Measurements from ENCODE around the gene MASTL.
A peak's percentile ranks its signal among the peaks of the same experiment; 100 is the strongest.
"Not testable (repeated sequence)": the region's sequence is repeated elsewhere in the genome, so short reads cannot be mapped to it uniquely, and the experiment has no call there.

Gene MASTL

DNA sequence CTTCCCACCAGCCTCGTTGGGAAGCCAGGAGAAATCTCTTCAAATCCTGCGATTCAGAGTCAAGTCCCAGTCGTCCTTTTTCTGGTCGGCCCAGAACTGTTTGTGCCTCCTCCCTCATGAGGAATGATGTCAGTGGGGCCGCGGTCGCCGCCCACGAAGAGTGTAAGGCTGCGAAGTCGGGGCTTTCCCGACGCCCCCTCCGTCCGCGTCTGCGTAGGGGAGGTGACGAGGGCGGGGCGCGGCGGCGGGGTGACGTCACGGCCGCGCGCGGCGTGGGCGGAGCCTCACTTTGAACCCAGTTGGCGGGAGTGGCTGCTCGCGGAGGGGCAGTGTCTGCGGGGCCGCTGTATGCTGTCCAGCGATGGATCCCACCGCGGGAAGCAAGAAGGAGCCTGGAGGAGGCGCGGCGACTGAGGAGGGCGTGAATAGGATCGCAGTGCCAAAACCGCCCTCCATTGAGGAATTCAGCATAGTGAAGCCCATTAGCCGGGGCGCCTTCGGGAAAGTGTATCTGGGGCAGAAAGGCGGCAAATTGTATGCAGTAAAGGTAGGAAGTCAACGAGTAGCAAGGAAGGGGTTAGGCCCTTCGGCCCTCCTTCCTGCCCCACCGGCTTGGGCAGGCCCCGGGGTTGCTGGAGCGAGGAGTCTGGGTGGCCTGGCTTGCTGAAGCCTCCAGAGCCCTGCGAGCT is at the start of gene MASTL:
Gene MASTL (plus strand): TSS at position 287 of the 689 bp plus-strand sequence. CDS start 75 bp downstream, at position 362.
- peak; percentile 80 to 92 for DNase-seq (ENCODE audit: low spot score in 2 of 2)
- in situ Hi-C loops (cut with MboI; ENCODE audit: low sequenced_read_pairs) = no loop called here
- Histone ChIP-seq H3K9me3 (no peaks in the 10 kb centered on the region; the same call in 1 of the 2 replicates), H3K4me3 (peak within 1 kb of the TSS; percentile 93), H3K36me3 (replicated peaks) (peaks cover 24% of the 10 kb centered on the region), H3K27me3 (ENCODE audit: low read depth) (no peaks in the 10 kb centered on the region), H3K4me1 (peaks cover 12% of the 10 kb centered on the region)

DNA sequence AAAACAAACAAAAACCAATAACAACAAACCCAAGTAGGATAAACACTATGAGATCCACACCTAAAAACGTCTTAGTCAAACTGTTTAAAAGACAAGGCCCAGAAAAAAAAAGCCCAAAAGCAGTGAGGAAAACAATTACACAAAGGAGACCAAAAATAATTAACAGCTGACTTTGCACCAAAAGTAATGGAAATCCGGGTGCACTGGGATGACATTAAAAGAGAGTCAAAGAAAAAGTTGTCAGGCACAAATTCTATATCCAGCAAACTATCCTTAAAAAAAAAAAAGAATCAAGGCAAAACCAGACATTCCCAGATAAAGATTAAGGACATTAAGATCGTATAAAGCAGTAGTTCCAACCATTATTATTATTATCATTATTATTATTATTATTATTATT is 47.0 kb upstream of the MASTL start:
- H3K9me3 ChIP-seq = no peaks in the 10 kb centered on the region
- DNase-seq (ENCODE audit: low spot score in 2 of 2) = no peak
- H3K4me1 ChIP-seq = no peaks in the 10 kb centered on the region
- in situ Hi-C loops (cut with MboI; ENCODE audit: low sequenced_read_pairs) = no loop called here
- no peaks in the 10 kb centered on the region for H3K27me3 ChIP-seq (ENCODE audit: low read depth)
- H3K4me3 ChIP-seq = no peak overlapping the region
- H3K36me3 ChIP-seq (replicated peaks) = peaks cover 26% of the 10 kb centered on the region

DNA sequence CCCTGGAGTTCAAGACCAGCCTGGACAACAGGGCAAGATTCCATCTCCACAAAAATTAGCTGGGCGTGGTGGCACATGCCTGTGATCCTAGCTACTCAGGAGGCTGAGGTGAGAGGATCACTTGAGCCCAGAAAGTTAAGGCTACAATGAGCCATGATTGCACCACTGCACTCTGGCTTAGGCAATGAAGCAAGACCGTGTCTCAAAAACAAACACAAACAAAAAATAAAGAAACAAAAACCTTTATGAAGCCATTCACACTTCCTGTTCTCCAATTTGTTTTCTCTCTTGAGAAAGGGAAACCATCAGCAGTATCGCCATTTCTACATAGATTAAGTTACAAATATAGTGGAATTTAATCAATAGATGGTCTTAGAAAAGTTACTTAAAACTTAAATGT is 20.8 kb upstream of the MASTL start:
- Histone ChIP-seq H3K4me1 (no peaks in the 10 kb centered on the region), H3K9me3 (no peaks in the 10 kb centered on the region), H3K27me3 (ENCODE audit: low read depth) (no peaks in the 10 kb centered on the region), H3K4me3 (no peak overlapping the region), H3K36me3 (replicated peaks) (peaks cover 88% of the 10 kb centered on the region)
- no peak for DNase-seq (ENCODE audit: low spot score in 2 of 2)
- in situ Hi-C loops (cut with MboI; ENCODE audit: low sequenced_read_pairs) = no loop called here

DNA sequence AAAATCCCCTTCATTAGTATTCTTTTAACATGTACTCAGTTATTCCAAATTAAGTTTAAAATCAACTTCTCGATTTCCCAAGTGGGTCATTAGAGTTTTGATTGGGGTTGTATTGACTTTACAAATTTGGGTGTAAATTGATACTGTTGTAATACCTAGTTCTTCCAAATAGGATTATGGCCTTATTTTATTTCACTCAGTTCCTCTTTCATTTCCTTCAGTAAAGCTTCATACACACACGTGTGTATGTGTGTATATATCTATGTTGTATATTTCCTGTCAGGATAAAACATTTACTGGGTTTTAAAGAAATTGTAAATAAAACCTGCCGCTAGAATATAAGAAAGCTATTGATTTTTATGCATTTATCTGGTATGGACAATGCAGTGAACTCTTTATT is 16.9 kb upstream of the MASTL start:
- Histone ChIP-seq H3K36me3 (replicated peaks) (peaks cover 82% of the 10 kb centered on the region), H3K27me3 (ENCODE audit: low read depth) (no peaks in the 10 kb centered on the region), H3K4me3 (no peak overlapping the region), H3K4me1 (no peaks in the 10 kb centered on the region), H3K9me3 (no peaks in the 10 kb centered on the region)
- in situ Hi-C loops (cut with MboI; ENCODE audit: low sequenced_read_pairs) = no loop called here
- no peak for DNase-seq (ENCODE audit: low spot score in 2 of 2)

DNA sequence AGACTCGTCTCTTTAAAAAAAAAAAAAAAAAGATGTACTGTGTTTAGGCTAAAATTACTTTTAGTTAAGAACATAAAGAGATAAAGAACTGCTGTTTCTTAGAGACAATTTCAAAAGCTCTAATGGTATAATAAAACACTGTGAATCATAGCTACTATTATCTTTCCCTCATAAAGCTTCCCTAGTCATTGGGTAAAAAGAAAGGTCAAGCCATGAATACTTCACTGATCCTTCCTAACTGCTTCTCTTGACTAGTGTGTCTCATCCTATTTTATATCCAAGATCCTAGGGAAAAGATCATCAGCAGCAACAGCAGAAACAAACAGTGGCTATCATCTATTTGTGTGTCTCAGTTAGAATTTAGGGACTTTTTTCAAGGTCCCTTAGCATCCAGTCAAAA is 11.5 kb upstream of the MASTL start:
- no peak overlapping the region for H3K4me3 ChIP-seq
- H3K27me3 ChIP-seq (ENCODE audit: low read depth) = no peaks in the 10 kb centered on the region
- H3K4me1 ChIP-seq = peaks cover 22% of the 10 kb centered on the region
- H3K9me3 ChIP-seq = no peaks in the 10 kb centered on the region
- DNase-seq (ENCODE audit: low spot score in 2 of 2) = no peak
- H3K36me3 ChIP-seq (replicated peaks) = peaks cover 74% of the 10 kb centered on the region
- in situ Hi-C loops (cut with MboI; ENCODE audit: low sequenced_read_pairs) = no loop called here

DNA sequence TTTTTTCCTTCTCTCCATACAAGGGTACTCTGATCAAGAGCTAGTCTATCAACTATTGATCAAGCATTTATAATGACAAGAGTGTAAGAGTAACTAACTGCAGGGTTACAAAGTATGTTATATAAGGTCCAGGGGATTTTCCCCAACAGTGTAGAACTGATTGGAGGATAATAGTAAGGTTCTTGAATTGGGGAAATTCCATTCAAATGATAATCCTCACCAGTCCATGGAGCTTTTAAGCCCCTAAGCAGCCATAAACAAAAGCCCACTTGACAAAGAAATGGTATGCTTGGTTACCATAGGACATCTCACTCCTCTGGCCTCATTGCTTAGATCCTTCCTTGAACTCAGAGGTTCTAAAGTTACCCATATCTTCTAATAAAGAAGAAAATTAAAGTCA is 9.2 kb upstream of the MASTL start:
- Histone ChIP-seq H3K27me3 (ENCODE audit: low read depth) (no peaks in the 10 kb centered on the region), H3K4me1 (peaks cover 22% of the 10 kb centered on the region), H3K9me3 (no peaks in the 10 kb centered on the region), H3K4me3 (no peak overlapping the region), H3K36me3 (replicated peaks) (peaks cover 56% of the 10 kb centered on the region)
- DNase-seq (ENCODE audit: low spot score in 2 of 2) = peak; percentile 63 to 99
- in situ Hi-C loops (cut with MboI; ENCODE audit: low sequenced_read_pairs) = no loop called here

DNA sequence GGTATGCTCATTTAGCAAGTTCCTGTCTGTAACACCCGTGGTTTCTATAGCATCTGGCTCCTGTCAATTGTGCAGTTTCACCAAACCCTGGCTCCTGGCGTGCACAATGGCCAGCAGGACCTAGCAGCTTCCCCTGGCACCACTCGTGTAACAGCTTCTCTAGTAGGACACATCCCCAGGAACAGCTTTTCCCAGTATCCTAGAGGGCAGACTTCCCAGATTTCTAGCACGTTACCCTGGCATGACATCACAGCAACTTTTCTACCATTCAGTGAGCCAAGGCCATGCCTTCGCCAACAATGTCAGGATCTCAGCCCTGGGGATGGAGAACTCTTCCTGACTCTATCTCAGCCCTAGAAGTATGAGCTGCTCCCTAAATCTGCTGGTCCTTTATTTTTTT is 7.5 kb upstream of the MASTL start:
- Histone ChIP-seq H3K4me3 (no peak overlapping the region), H3K9me3 (no peaks in the 10 kb centered on the region), H3K36me3 (replicated peaks) (peaks cover 39% of the 10 kb centered on the region), H3K27me3 (ENCODE audit: low read depth) (no peaks in the 10 kb centered on the region), H3K4me1 (peaks cover 27% of the 10 kb centered on the region)
- in situ Hi-C loops (cut with MboI; ENCODE audit: low sequenced_read_pairs) = no loop called here
- no peak for DNase-seq (ENCODE audit: low spot score in 2 of 2)

DNA sequence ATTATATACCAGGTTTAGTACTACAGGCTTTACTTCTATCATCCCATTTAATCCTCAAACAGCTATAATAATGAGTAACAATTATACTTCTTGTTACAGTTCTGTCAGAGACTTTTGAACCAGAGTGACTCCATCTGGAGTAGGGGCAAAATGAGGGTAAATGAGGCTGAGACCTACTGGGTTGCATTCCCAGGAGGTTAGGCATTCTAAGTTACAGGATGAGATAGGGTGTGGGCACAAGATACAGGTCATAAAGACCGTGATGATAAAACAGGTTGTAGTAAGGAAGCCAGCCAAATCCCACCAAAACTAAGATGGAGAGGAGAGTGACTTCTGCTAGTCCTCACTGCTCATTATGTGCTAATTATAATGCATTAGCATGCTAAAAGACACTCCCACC is 4.9 kb upstream of the MASTL start:
- in situ Hi-C loops (cut with MboI; ENCODE audit: low sequenced_read_pairs) = no loop called here
- Histone ChIP-seq H3K27me3 (ENCODE audit: low read depth) (no peaks in the 10 kb centered on the region), H3K36me3 (replicated peaks) (peaks cover 24% of the 10 kb centered on the region)

DNA sequence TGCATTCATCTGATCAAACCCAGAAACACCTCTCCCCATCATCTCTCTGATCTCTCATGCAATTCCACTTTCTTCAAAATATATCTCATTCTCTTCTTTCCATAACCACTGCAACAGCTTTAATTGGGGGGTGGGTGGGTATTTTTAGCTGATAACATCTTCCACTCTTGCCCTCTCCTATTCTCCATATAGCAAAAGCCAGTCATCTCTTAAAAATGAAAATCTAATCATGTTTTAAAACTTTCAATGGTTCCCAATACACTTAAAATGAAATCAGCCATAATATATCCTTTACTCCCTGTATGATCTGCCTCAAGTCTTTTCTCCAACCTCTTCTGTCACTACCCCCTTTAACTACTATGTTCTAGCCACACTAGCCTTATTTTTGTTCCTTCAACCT is 2.5 kb upstream of the MASTL start:
- Histone ChIP-seq H3K4me3 (peak overlapping the region; percentile 93), H3K36me3 (replicated peaks) (peaks cover 14% of the 10 kb centered on the region), H3K9me3 (no peaks in the 10 kb centered on the region; the same call in 1 of the 2 replicates), H3K4me1 (peaks cover 12% of the 10 kb centered on the region), H3K27me3 (ENCODE audit: low read depth) (no peaks in the 10 kb centered on the region)
- in situ Hi-C loops (cut with MboI; ENCODE audit: low sequenced_read_pairs) = no loop called here
- DNase-seq (ENCODE audit: low spot score in 2 of 2) = no peak

More for the DNA sequence above, 4.9 kb upstream of the MASTL start:
- DNase-seq (ENCODE audit: low spot score in 2 of 2) = no peak
- H3K9me3 ChIP-seq = no peaks in the 10 kb centered on the region
- peaks cover 23% of the 10 kb centered on the region for H3K4me1 ChIP-seq
- no peak overlapping the region for H3K4me3 ChIP-seq

DNA sequence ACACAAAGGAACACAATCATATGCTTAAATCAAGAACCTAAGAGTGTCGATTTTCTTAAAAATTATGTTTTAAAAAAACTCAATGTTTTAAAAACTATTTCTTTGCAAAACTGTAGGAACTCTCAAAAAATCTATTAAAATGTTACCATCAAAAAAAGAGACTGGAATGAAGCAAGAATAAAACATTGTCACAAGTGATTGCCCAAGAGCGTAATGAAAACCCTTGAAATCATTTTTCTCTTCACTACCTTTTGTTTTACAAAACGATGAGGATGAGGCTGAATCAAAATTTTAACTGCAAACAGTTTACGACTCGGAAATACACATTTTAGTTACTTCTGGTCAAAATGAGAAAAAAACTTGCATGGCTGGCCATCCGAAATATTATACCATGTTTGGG is 1.8 kb upstream of the MASTL start:
- no peak for DNase-seq (ENCODE audit: low spot score in 2 of 2)
- Histone ChIP-seq H3K27me3 (ENCODE audit: low read depth) (no peaks in the 10 kb centered on the region), H3K9me3 (no peaks in the 10 kb centered on the region; the same call in 1 of the 2 replicates), H3K36me3 (replicated peaks) (peaks cover 15% of the 10 kb centered on the region), H3K4me3 (peak overlapping the region; percentile 93), H3K4me1 (peaks cover 12% of the 10 kb centered on the region)
- in situ Hi-C loops (cut with MboI; ENCODE audit: low sequenced_read_pairs) = no loop called here

DNA sequence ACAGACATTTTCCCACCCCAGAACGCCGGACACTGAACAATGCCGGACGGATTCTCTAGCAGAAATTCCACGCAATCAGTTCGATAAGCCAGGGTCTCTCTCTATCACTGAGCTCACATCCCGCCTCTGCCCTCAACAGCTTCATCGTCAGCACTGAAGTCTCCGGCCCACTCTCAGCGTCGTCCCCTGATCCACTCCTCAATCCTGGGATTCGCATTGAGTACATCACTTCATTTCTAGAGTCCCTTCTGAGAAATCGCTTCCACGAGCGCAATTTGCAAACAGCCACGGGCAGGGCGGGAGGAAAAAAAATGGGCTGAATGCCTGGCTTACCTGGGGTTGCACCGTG is 1.3 kb upstream of the MASTL start:
- H3K36me3 ChIP-seq (replicated peaks) = peaks cover 15% of the 10 kb centered on the region

DNA sequence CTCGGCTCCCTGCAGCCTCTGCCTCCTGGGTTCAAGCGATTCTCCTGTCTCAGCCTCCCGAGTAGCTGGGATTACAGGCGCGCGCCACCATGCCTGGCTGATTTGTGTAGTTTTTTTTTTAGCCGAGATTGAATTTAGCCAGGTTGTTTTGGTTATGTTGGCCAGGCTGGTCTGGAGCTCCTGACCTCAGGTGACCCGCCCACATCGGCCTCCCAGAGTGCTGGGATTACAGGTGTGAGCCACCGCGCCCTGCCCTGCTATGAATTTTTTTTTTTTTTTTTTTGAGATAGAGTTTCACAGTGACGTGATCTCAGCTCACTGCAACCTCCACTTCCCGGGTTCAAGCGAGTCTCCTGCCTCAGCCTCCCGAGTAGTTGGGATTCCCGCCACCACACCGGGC is 1.4 kb downstream of the MASTL start:
- in situ Hi-C loops (cut with MboI; ENCODE audit: low sequenced_read_pairs); DNase-seq (ENCODE audit: low spot score in 2 of 2); H3K9me3 ChIP-seq; H3K27me3 ChIP-seq (ENCODE audit: low read depth): not testable (repeated sequence)
- Histone ChIP-seq H3K4me1 (peaks cover 12% of the 10 kb centered on the region), H3K36me3 (replicated peaks) (peaks cover 37% of the 10 kb centered on the region), H3K4me3 (peak overlapping the region; percentile 93)

More for the DNA sequence above, 1.3 kb upstream of the MASTL start:
- H3K27me3 ChIP-seq (ENCODE audit: low read depth) = no peaks in the 10 kb centered on the region
- H3K4me3 ChIP-seq = peak overlapping the region; percentile 93
- no peaks in the 10 kb centered on the region; the same call in 1 of the 2 replicates for H3K9me3 ChIP-seq
- H3K4me1 ChIP-seq = peaks cover 12% of the 10 kb centered on the region
- in situ Hi-C loops (cut with MboI; ENCODE audit: low sequenced_read_pairs) = no loop called here
- DNase-seq (ENCODE audit: low spot score in 2 of 2) = no peak

DNA sequence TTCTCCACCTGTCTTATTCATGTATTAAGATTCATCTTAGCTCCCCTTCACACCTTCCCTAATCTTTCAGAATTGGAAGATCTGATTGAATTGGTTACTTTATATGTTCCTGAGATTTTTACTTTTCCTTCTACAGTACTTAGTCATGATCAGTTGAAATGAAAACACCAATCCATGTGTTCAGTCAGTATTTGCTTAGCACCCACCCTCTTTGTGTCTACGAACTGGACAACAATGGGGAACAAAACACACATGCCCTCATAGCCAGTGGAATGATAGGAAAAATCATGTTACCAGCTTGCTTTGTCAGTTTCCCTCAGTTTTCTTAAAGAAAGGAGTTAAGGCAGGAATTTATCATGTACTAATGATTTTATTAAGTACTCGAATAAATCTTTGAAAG is 2.0 kb downstream of the MASTL start:
- Histone ChIP-seq H3K4me3 (peak overlapping the region; percentile 93), H3K36me3 (replicated peaks) (peaks cover 43% of the 10 kb centered on the region), H3K9me3 (no peaks in the 10 kb centered on the region; the same call in 1 of the 2 replicates), H3K27me3 (ENCODE audit: low read depth) (no peaks in the 10 kb centered on the region), H3K4me1 (peaks cover 12% of the 10 kb centered on the region)
- DNase-seq (ENCODE audit: low spot score in 2 of 2) = peak in 1 of 2 experiments; percentile 42
- in situ Hi-C loops (cut with MboI; ENCODE audit: low sequenced_read_pairs) = no loop called here

DNA sequence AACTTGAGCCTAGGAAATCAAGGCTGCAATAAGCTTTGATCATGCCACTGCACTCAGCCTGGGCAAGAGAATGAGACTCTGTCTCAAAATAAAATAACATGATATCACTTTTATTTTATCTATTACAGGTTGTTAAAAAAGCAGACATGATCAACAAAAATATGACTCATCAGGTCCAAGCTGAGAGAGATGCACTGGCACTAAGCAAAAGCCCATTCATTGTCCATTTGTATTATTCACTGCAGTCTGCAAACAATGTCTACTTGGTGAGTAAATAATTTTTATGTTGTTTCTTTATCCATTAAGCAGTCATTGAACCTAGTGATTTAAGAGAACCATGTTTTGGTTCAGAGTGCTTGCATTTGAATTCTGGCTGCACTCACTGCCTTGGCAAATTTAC is 3.3 kb downstream of the MASTL start:
- H3K4me1 ChIP-seq = peaks cover 4% of the 10 kb centered on the region
- H3K27me3 ChIP-seq (ENCODE audit: low read depth) = no peaks in the 10 kb centered on the region
- in situ Hi-C loops (cut with MboI; ENCODE audit: low sequenced_read_pairs) = no loop called here
- no peaks in the 10 kb centered on the region; the same call in 1 of the 2 replicates for H3K9me3 ChIP-seq
- H3K36me3 ChIP-seq (replicated peaks) = peaks cover 53% of the 10 kb centered on the region
- no peak for DNase-seq (ENCODE audit: low spot score in 2 of 2)
- H3K4me3 ChIP-seq = no peak overlapping the region

DNA sequence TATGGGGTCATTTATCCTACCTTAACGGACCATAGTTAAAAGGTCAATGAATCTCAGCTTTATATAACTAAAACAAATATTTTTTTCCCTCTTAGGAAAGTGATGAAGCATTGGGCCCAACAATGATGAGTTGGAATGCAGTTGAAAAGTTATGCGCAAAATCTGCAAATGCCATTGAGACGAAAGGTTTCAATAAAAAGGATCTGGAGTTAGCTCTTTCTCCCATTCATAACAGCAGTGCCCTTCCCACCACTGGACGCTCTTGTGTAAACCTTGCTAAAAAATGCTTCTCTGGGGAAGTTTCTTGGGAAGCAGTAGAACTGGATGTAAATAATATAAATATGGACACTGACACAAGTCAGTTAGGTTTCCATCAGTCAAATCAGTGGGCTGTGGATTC is 14.7 kb downstream of the MASTL start:
- DNase-seq (ENCODE audit: low spot score in 2 of 2) = no peak
- no peaks in the 10 kb centered on the region for H3K27me3 ChIP-seq (ENCODE audit: low read depth)
- peaks cover 87% of the 10 kb centered on the region for H3K36me3 ChIP-seq (replicated peaks)
- no peaks in the 10 kb centered on the region for H3K9me3 ChIP-seq
- no peak overlapping the region for H3K4me3 ChIP-seq
- in situ Hi-C loops (cut with MboI; ENCODE audit: low sequenced_read_pairs) = no loop called here
- H3K4me1 ChIP-seq = no peaks in the 10 kb centered on the region
